H9 (cell line): ENCODE measurements around the gene LRSAM1. TPM values are rescaled to one million over a fixed set of nuclear protein-coding genes. Genes with fewer than 3 reads are reported as not detected.

Source experiments
- DNase-seq: peaks from one replicate; pipeline ENCODE4 v3.0.0-alpha.2; 2017
- H2AFZ ChIP-seq: one replicate; pipeline ENCODE4 v1.6.1; 2013; ENCODE audit warnings: mild to moderate bottlenecking, low read length, control low read depth, moderate library complexity
- H2AK5ac ChIP-seq: 2 replicates; pipeline ENCODE4 v1.6.1; 2013; ENCODE audit warnings: low read length, control low read depth, mixed read lengths; ENCODE audit not compliant: insufficient read length
- H2BK120ac ChIP-seq: one replicate; pipeline ENCODE4 v1.6.1; 2013; ENCODE audit warnings: low read depth, mild to moderate bottlenecking, low read length, control low read depth, inconsistent platforms; ENCODE audit not compliant: poor library complexity, severe bottlenecking
- H2BK12ac ChIP-seq: 2 replicates; pipeline ENCODE4 v1.6.1; 2013; ENCODE audit warnings: low read length, control low read depth, mixed read lengths, low read depth; ENCODE audit not compliant: insufficient read length
- H2BK15ac ChIP-seq: 2 replicates; pipeline ENCODE4 v1.6.1; 2013; ENCODE audit warnings: low read depth, low read length, control low read depth
- H2BK20ac ChIP-seq: one replicate; pipeline ENCODE4 v1.6.1; 2013; ENCODE audit warnings: low read depth, mild to moderate bottlenecking, low read length, control low read depth, inconsistent platforms; ENCODE audit not compliant: poor library complexity, severe bottlenecking
- H2BK5ac ChIP-seq: 2 replicates; pipeline ENCODE4 v1.6.1; 2013; ENCODE audit warnings: low read length, control low read depth, mixed read lengths; ENCODE audit not compliant: insufficient read length
- H3K14ac ChIP-seq: 2 replicates; pipeline ENCODE4 v1.6.1; 2013; ENCODE audit warnings: low read length, control low read depth; ENCODE audit not compliant: insufficient read depth
- H3K18ac ChIP-seq: 2 replicates; pipeline ENCODE4 v1.6.1; 2013; ENCODE audit warnings: low read depth, mild to moderate bottlenecking, mixed read lengths, low read length, control low read depth; ENCODE audit not compliant: insufficient read length
- H3K23ac ChIP-seq: 2 replicates; pipeline ENCODE4 v1.6.1; 2013; ENCODE audit warnings: low read length, control low read depth, mixed read lengths, low read depth; ENCODE audit not compliant: insufficient read length
- H3K23me2 ChIP-seq: 2 replicates; pipeline ENCODE4 v1.6.1; 2013; ENCODE audit warnings: low read depth, mild to moderate bottlenecking, mixed read lengths, low read length, control low read depth; ENCODE audit not compliant: insufficient read length, poor library complexity, severe bottlenecking
- H3K27ac ChIP-seq: 2 replicates; pipeline ENCODE4 v1.5.1; 2013; ENCODE audit warnings: low read length, control low read depth, mixed read lengths, low read depth; ENCODE audit not compliant: insufficient read length
- H3K27me3 ChIP-seq: 2 replicates; pipeline ENCODE4 v1.6.1; 2013; ENCODE audit warnings: low read length, control low read depth, inconsistent platforms; ENCODE audit not compliant: insufficient read depth
- H3K4ac ChIP-seq: 2 replicates; pipeline ENCODE4 v1.6.1; 2013; ENCODE audit warnings: low read depth, mild to moderate bottlenecking, control low read depth, inconsistent platforms, low read length, moderate library complexity
- H3K4me1 ChIP-seq: 2 replicates; pipeline ENCODE4 v1.6.1; 2013; ENCODE audit warnings: low read length, control low read depth, inconsistent platforms; ENCODE audit not compliant: insufficient read depth
- H3K4me2 ChIP-seq: 2 replicates; pipeline ENCODE4 v1.6.1; 2013; ENCODE audit warnings: low read length, control low read depth, mixed read lengths; ENCODE audit not compliant: insufficient read length, insufficient read depth
- H3K56ac ChIP-seq: 2 replicates; pipeline ENCODE4 v1.6.1; 2013; ENCODE audit warnings: low read depth, mild to moderate bottlenecking, mixed read lengths, low read length, control low read depth; ENCODE audit not compliant: insufficient read length
- H3K79me1 ChIP-seq: 2 replicates; pipeline ENCODE4 v1.6.1; 2013; ENCODE audit warnings: low read depth, mild to moderate bottlenecking, moderate library complexity, low read length, control low read depth, inconsistent platforms; ENCODE audit not compliant: insufficient read depth, poor library complexity, severe bottlenecking
- H3K79me2 ChIP-seq: 2 replicates; pipeline ENCODE4 v1.6.1; 2013; ENCODE audit warnings: low read length, control low read depth, inconsistent platforms; ENCODE audit not compliant: insufficient read depth
- H3K9ac ChIP-seq: 2 replicates; pipeline ENCODE4 v1.6.1; 2013; ENCODE audit warnings: low read length, control low read depth, mixed read lengths; ENCODE audit not compliant: insufficient read length; ENCODE audit errors: extremely low read depth
- H3K9me3 ChIP-seq: one replicate; pipeline ENCODE4 v1.6.1; 2013; ENCODE audit warnings: low read depth, low read length, inconsistent platforms; ENCODE audit not compliant: control insufficient read depth
- H3T11ph ChIP-seq: one replicate; pipeline ENCODE4 v1.6.1; 2013; ENCODE audit warnings: mild to moderate bottlenecking, low read length, control low read depth, inconsistent platforms
- H4K20me1 ChIP-seq: one replicate; pipeline ENCODE4 v1.6.1; 2013; ENCODE audit not compliant: control insufficient read depth, insufficient read length, insufficient read depth
- H4K5ac ChIP-seq: 2 replicates; pipeline ENCODE4 v1.6.1; 2013; ENCODE audit warnings: low read depth, mild to moderate bottlenecking, mixed read lengths, low read length, control low read depth; ENCODE audit not compliant: insufficient read length
- H4K8ac ChIP-seq: replicated peaks from 2 replicates; pipeline ENCODE4 v1.6.1; 2013; ENCODE audit warnings: low read length, control low read depth, mixed read lengths, low read depth; ENCODE audit not compliant: insufficient read length
- H4K91ac ChIP-seq: 2 replicates; pipeline ENCODE4 v1.6.1; 2013; ENCODE audit warnings: low read depth, mild to moderate bottlenecking, moderate library complexity, mixed read lengths, low read length, control low read depth; ENCODE audit not compliant: insufficient read length
- H3K27ac Mint-ChIP-seq, 3 experiments: 2 replicates in 2 of 3; 3 replicates in 1 of 3; pipeline ENCODE4 v1.8.0; 2020 to 2021; ENCODE audit warnings: mixed read lengths in 3 of 3, mild to moderate bottlenecking in 1 of 3, moderate library complexity in 1 of 3
- H3K27me3 Mint-ChIP-seq: 2 replicates; pipeline ENCODE4 v1.8.0; 2021; ENCODE audit warnings: low read depth, mild to moderate bottlenecking, moderate library complexity, mixed read lengths
- H3K36me3 Mint-ChIP-seq, 3 experiments: 2 replicates in 2 of 3; 3 replicates in 1 of 3; pipeline ENCODE4 v1.8.0; 2020 to 2021; ENCODE audit warnings: low read depth in 3 of 3, mixed read lengths in 3 of 3; ENCODE audit not compliant: insufficient read depth in 1 of 3
- H3K4me1 Mint-ChIP-seq, 2 experiments: 2 replicates each; pipeline ENCODE4 v1.8.0; 2020; ENCODE audit warnings: mixed read lengths in 2 of 2
- H3K4me3 Mint-ChIP-seq, 2 experiments: 2 replicates in 1 of 2; 3 replicates in 1 of 2; pipeline ENCODE4 v1.8.0; 2020 to 2021; ENCODE audit warnings: mild to moderate bottlenecking in 2 of 2, mixed read lengths in 2 of 2, moderate library complexity in 1 of 2
- H3K9me3 Mint-ChIP-seq, 2 experiments: 2 replicates in 1 of 2; 3 replicates in 1 of 2; pipeline ENCODE4 v1.8.0; 2020; ENCODE audit warnings: mild to moderate bottlenecking in 2 of 2, mixed read lengths in 2 of 2, moderate library complexity in 1 of 2
- CTCF ChIP-seq: fragments of 200-600 bp; sonication (generic); conservative IDR thresholded peaks from 3 replicates; pipeline ENCODE4 v1.8.0; 2021; ENCODE audit warnings: antibody characterized with exemption, mild to moderate bottlenecking
- WGBS: extraction: QIAGEN DNeasy Blood & Tissue Kit; methylation state at CpG from one replicate; pipeline ENCODE4 v1.1.7; 2013; ENCODE audit warnings: missing lambda C conversion rate, low lambda C conversion rate, mixed read lengths; ENCODE audit not compliant: insufficient read length; ENCODE audit errors: extremely low coverage; 5-methylcytosine and 5-hydroxymethylcytosine counted together
- total RNA-seq: library from RNA; stranded (reverse); gene quantifications from 2 replicates; pipeline ENCODE4 v1.2.1, GENCODE V29; 2021

LRSAM1 gene
- total RNA-seq, 1 experiment from 2014 or later, result 16.2 TPM

DNA sequence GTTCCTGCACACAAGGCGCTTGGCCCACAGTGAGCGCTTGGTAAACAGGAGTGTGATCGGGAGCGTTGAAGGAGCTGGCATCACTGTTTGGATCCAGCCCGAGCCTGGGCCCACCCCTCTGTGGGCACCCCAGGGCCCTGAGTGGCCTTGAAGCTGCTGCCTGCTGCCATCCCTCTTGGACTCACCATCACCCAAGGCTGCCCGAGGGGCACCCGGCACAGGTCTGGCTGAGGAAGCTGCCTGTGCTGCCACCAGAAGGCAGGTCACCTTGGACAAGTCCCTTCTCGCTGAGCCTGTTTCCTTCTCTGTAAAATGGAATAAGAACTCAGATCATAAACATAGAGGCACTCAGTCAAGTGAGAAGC lies 53.6 kb downstream of the LRSAM1 start:
- Mint-ChIP-seq H3K9me3 (no peaks in the 10 kb centered on the region), H3K27ac (no peak overlapping the region), H3K4me3 (no peak overlapping the region; a peak in 1 of 5 replicates), H3K4me1 (peaks cover 0 to 6% of the 10 kb centered on the region in 2 experiments; a peak in 2 of 4 replicates), H3K27me3 (0 out of 2 replicates have a peak, but pooled peaks cover 1% of the 10 kb centered on the region), H3K36me3 (peaks cover 0 to 7% (median 4%) of the 10 kb centered on the region in 3 experiments; a peak in 4 of 7 replicates)
- no peak overlapping the region for H3K4ac ChIP-seq
- H3K9ac ChIP-seq, result no peak overlapping the region
- H2BK20ac ChIP-seq, result no peak overlapping the region
- no peak overlapping the region for H2AFZ ChIP-seq
- H3K9me3 ChIP-seq, result no peaks in the 10 kb centered on the region
- H2BK12ac ChIP-seq, result no peak overlapping the region
- no peak overlapping the region for H4K8ac ChIP-seq
- H3K14ac ChIP-seq, result no peak overlapping the region
- no peak overlapping the region for H3T11ph ChIP-seq
- no peaks in the 10 kb centered on the region for H3K23me2 ChIP-seq
- no peak overlapping the region for H3K56ac ChIP-seq
- H3K27me3 ChIP-seq, result no peaks in the 10 kb centered on the region
- H2BK120ac ChIP-seq, result no peak overlapping the region
- H2AK5ac ChIP-seq, result no peak overlapping the region
- no peak overlapping the region for H3K27ac ChIP-seq
- WGBS, result no CpG with 5 or more reads among the region's 8 CpGs
- no peak overlapping the region for H2BK15ac ChIP-seq
- no peak for TF ChIP-seq CTCF
- no peak overlapping the region for H4K5ac ChIP-seq
- no peak for DNase-seq
- no peaks in the 10 kb centered on the region for H3K79me2 ChIP-seq
- H3K18ac ChIP-seq, result no peak overlapping the region
- no peak overlapping the region for H3K4me2 ChIP-seq
- H2BK5ac ChIP-seq, result no peak overlapping the region
- H4K20me1 ChIP-seq, result no peaks in the 10 kb centered on the region
- no peaks in the 10 kb centered on the region for H3K79me1 ChIP-seq
- no peaks in the 10 kb centered on the region for H3K4me1 ChIP-seq
- H4K91ac ChIP-seq, result no peak overlapping the region
- no peak overlapping the region for H3K23ac ChIP-seq
